ENCODE results near the gene GPBP1.
"Not testable (repeated sequence)": the region's sequence is repeated elsewhere in the genome, so short reads cannot be mapped to it uniquely, and the experiment has no call there.

GPBP1 gene

GRCh38 chr5:57189515-57189914 lies 15.7 kb downstream of the GPBP1 start:
- no peak overlapping the region for H3K4me3 ChIP-seq (ENCODE audit: low read length)
- TF ChIP-seq CTCF (conservative IDR thresholded peaks at IDR 0.05; ENCODE audit: low read depth, low read length) = no peak
- DNase-seq (ENCODE audit: low read depth) = no peak

GRCh38 chr5:57190593-57190992 lies 16.7 kb downstream of the GPBP1 start:
- DNase-seq (ENCODE audit: low read depth) = no peak
- no peak for TF ChIP-seq CTCF (conservative IDR thresholded peaks at IDR 0.05; ENCODE audit: low read depth, low read length)
- H3K4me3 ChIP-seq (ENCODE audit: low read length) = no peak overlapping the region

GRCh38 chr5:57191163-57191562 lies 17.3 kb downstream of the GPBP1 start:
- TF ChIP-seq CTCF (conservative IDR thresholded peaks at IDR 0.05; ENCODE audit: low read depth, low read length) = no peak
- no peak overlapping the region for H3K4me3 ChIP-seq (ENCODE audit: low read length)
- no peak for DNase-seq (ENCODE audit: low read depth)

- DNase-seq (ENCODE audit: low read depth) = no peak
Measured at GRCh38 chr5:57191986-57192385, 18.1 kb downstream of the GPBP1 start.

GRCh38 chr5:57192832-57193231 lies 19.0 kb downstream of the GPBP1 start:
- not testable (repeated sequence) for H3K4me3 ChIP-seq (ENCODE audit: low read length)

More at GRCh38 chr5:57191986-57192385, 18.1 kb downstream of the GPBP1 start:
- TF ChIP-seq CTCF (conservative IDR thresholded peaks at IDR 0.05; ENCODE audit: low read depth, low read length) = no peak
- H3K4me3 ChIP-seq (ENCODE audit: low read length) = no peak overlapping the region

GRCh38 chr5:57193757-57194413 lies 20.0 kb downstream of the GPBP1 start:
- H3K4me3 ChIP-seq (ENCODE audit: low read length) = no peak overlapping the region
- DNase-seq (ENCODE audit: low read depth) = no peak
- TF ChIP-seq CTCF (conservative IDR thresholded peaks at IDR 0.05; ENCODE audit: low read depth, low read length) = no peak

More at GRCh38 chr5:57192832-57193231, 19.0 kb downstream of the GPBP1 start:
- DNase-seq (ENCODE audit: low read depth) = not testable (repeated sequence)

GRCh38 chr5:57194653-57195052 lies 20.8 kb downstream of the GPBP1 start:
- TF ChIP-seq CTCF (conservative IDR thresholded peaks at IDR 0.05; ENCODE audit: low read depth, low read length) = no peak
- H3K4me3 ChIP-seq (ENCODE audit: low read length) = no peak overlapping the region
- DNase-seq (ENCODE audit: low read depth) = no peak
